Activated T-helper 2 cell treated with anti-CD3 and anti-CD28 coated beads, Interferon-gamma antibody, Interleukin-2, Interleukin-4, amounts not matched to agents 10 μg/mL and 5 μg/mL and 100 μg/mL, durations not matched to agents 14 hours and 24 hours and 36 hours (primary cell): ENCODE data around the gene NBEA. TPM values are rescaled to one million over a fixed set of nuclear protein-coding genes. Genes with fewer than 3 reads are reported as not detected.

Experiments
- DNase-seq: peaks from one replicate; pipeline ENCODE4 v3.0.0; 2021; ENCODE audit warnings: low spot score
- H3K27ac Mint-ChIP-seq: one replicate; pipeline ENCODE4 v1.8.0; 2021; ENCODE audit warnings: mixed read lengths
- H3K27me3 Mint-ChIP-seq: one replicate; pipeline ENCODE4 v1.8.0; 2021; ENCODE audit warnings: low read depth, mixed read lengths
- H3K36me3 Mint-ChIP-seq: one replicate; pipeline ENCODE4 v1.8.0; 2021; ENCODE audit warnings: low read depth, mixed read lengths
- H3K4me1 Mint-ChIP-seq: one replicate; pipeline ENCODE4 v1.8.0; 2021; ENCODE audit warnings: low read depth, mixed read lengths
- H3K4me3 Mint-ChIP-seq: one replicate; pipeline ENCODE4 v1.8.0; 2021; ENCODE audit warnings: low read depth, mild to moderate bottlenecking, moderate library complexity, mixed read lengths
- H3K9me3 Mint-ChIP-seq: one replicate; pipeline ENCODE4 v1.8.0; 2021; ENCODE audit warnings: mixed read lengths
- intact Hi-C: fragments of 100-400 bp; cut with micrococcal nuclease; formaldehyde crosslinking; loops from one replicate; pipeline ENCODE4 v1.15.1; 2023
- total RNA-seq: library from RNA; stranded (reverse); gene quantifications from 2 replicates; pipeline ENCODE4 v1.2.3, GENCODE V29; 2022

NBEA gene
- total RNA-seq, 1 donor from 2014 or later = 0.14 TPM

DNA sequence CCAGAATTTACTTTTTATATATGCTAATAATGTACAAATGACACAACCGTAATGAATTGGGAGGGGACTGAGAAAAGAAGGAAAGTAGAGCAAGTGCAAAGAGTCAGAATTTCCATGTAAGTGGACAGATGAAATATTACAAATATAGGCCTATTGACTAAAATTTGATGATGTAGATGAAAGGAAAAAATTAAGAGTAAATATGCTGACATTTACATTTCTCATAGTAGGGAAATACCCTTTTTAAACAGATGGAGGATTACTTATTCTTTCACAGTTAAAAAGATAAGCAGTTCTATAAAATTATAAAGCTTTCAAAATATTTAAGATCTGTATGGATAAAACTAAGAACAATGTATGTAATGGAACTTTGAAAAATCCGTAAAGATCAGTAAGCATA lies 185.4 kb downstream of the NBEA start:
- no peak for DNase-seq
- H3K9me3 Mint-ChIP-seq = no peaks in the 10 kb centered on the region
- no peaks in the 10 kb centered on the region for H3K4me1 Mint-ChIP-seq
- peaks cover 2% of the 10 kb centered on the region for H3K27me3 Mint-ChIP-seq
- no peaks in the 10 kb centered on the region for H3K36me3 Mint-ChIP-seq
- intact Hi-C loops = no loop called here
- no peak overlapping the region for H3K4me3 Mint-ChIP-seq
- H3K27ac Mint-ChIP-seq = no peak overlapping the region

GRCh38 chr13:35129500-35129899 lies 187.4 kb downstream of the NBEA start:
- no peaks in the 10 kb centered on the region for H3K36me3 Mint-ChIP-seq
- H3K27me3 Mint-ChIP-seq = peaks cover 2% of the 10 kb centered on the region
- no peak for DNase-seq
- no peaks in the 10 kb centered on the region for H3K9me3 Mint-ChIP-seq
- H3K27ac Mint-ChIP-seq = no peak overlapping the region
- no peak overlapping the region for H3K4me3 Mint-ChIP-seq
- no peaks in the 10 kb centered on the region for H3K4me1 Mint-ChIP-seq
- intact Hi-C loops = no loop called here

DNA sequence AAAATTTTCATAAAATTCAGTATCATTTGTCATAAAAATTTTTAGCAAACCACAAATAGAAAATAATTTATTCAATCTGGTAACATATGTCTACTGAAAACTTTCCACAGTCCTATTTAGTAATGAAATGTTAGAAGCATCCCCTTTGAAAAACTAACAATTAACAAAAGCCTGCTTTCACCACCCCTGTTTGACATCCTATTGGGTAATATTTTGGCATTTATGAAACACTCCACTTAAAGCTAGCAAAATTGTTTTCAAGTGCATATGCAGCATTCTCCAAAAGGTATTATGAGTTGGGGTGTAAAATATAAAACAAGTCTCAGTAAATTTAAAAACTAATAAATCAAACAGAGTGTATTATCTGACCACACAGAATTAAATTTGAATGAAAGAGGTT lies 189.4 kb downstream of the NBEA start:
- DNase-seq = no peak
- H3K4me1 Mint-ChIP-seq = peaks cover 6% of the 10 kb centered on the region
- intact Hi-C loops = no loop called here
- no peak overlapping the region for H3K27ac Mint-ChIP-seq
- peaks cover 2% of the 10 kb centered on the region for H3K27me3 Mint-ChIP-seq
- no peaks in the 10 kb centered on the region for H3K36me3 Mint-ChIP-seq
- H3K4me3 Mint-ChIP-seq = no peak overlapping the region
- no peaks in the 10 kb centered on the region for H3K9me3 Mint-ChIP-seq

GRCh38 chr13:35136585-35136984 lies 194.5 kb downstream of the NBEA start:
- H3K4me1 Mint-ChIP-seq = peaks cover 22% of the 10 kb centered on the region
- no peaks in the 10 kb centered on the region for H3K27me3 Mint-ChIP-seq
- intact Hi-C loops = no loop called here
- no peaks in the 10 kb centered on the region for H3K9me3 Mint-ChIP-seq
- H3K36me3 Mint-ChIP-seq = no peaks in the 10 kb centered on the region
- H3K4me3 Mint-ChIP-seq = no peak overlapping the region
- no peak for DNase-seq
- no peak overlapping the region for H3K27ac Mint-ChIP-seq

DNA sequence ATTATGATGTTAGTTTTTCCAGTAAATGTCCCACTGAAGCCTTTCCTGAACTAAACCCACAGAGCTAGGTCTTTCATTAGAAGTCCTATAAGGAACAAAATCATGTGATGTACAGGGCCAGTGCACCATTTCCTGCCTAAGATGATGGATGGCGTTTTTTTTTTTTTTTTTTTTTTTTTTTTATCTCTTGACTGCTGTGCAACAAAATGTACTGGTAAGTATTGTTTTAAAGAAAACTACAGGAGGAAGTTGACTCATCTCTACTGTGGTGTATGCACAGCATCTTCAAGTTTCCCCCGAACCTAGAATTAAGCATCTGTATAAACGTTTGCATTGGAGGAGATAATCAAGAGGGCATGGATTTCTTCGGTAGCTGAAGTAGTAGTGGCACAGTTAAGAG lies 197.5 kb downstream of the NBEA start:
- Mint-ChIP-seq H3K27me3 (no peaks in the 10 kb centered on the region), H3K36me3 (no peaks in the 10 kb centered on the region), H3K9me3 (no peaks in the 10 kb centered on the region), H3K4me1 (peaks cover 25% of the 10 kb centered on the region), H3K4me3 (no peak overlapping the region), H3K27ac (peak overlapping the region; percentile 51)
- no peak for DNase-seq
- intact Hi-C loops = no loop called here

DNA sequence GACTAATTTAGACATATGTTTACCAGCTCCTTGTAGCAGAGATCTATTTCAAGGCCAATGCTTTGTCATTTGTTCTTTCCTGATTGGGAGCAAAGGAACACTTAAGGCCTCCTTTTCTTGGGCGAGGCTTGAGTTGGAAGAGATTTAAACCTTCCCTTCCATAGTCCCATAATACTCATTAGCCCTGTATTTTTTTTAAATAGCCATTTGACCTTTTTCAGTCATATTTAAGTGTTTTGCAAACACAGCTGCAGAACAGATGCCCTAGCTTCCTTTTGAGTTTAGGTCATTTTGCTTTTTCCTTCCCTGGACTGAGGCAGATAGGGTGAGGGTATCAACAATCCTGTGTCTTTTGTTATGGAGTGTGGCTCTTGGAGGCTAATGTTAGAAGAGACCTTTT lies 198.3 kb downstream of the NBEA start:
- no peaks in the 10 kb centered on the region for H3K9me3 Mint-ChIP-seq
- intact Hi-C loops = no loop called here
- H3K4me1 Mint-ChIP-seq = peaks cover 25% of the 10 kb centered on the region
- DNase-seq = no peak
- H3K4me3 Mint-ChIP-seq = no peak overlapping the region
- H3K36me3 Mint-ChIP-seq = no peaks in the 10 kb centered on the region
- no peak overlapping the region for H3K27ac Mint-ChIP-seq
- H3K27me3 Mint-ChIP-seq = no peaks in the 10 kb centered on the region

- peaks cover 25% of the 10 kb centered on the region for H3K4me1 Mint-ChIP-seq
- H3K4me3 Mint-ChIP-seq = no peak overlapping the region
- no peaks in the 10 kb centered on the region for H3K36me3 Mint-ChIP-seq
- H3K27ac Mint-ChIP-seq = no peak overlapping the region
- H3K27me3 Mint-ChIP-seq = no peaks in the 10 kb centered on the region
- no peak for DNase-seq
- H3K9me3 Mint-ChIP-seq = no peaks in the 10 kb centered on the region
- intact Hi-C loops = no loop called here
These were observed 198.8 kb downstream of the NBEA start for GRCh38 chr13:35140831-35141230.

DNA sequence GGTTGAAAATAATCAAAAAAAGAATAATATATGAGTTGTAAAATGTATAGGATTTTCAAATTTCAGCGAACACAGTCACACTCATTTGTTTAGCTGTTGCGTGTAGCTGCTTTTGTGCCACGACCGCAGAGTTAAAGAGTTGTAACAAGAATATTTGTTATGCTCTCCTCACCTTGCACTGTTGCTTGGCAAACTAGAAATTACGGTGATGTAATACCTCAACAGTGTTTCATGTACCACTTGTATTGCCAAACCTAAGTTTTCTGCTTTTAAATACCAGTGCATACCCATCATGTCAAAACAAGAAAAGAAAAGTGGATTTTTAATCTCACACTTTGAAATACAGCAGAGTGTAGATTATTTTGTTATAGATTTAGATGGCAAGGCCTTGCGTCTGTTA lies 201.1 kb downstream of the NBEA start:
- DNase-seq = no peak
- H3K27ac Mint-ChIP-seq = no peak overlapping the region
- intact Hi-C loops = no loop called here
- no peaks in the 10 kb centered on the region for H3K36me3 Mint-ChIP-seq
- no peaks in the 10 kb centered on the region for H3K9me3 Mint-ChIP-seq
- no peak overlapping the region for H3K4me3 Mint-ChIP-seq
- H3K27me3 Mint-ChIP-seq = no peaks in the 10 kb centered on the region
- H3K4me1 Mint-ChIP-seq = peaks cover 15% of the 10 kb centered on the region

DNA sequence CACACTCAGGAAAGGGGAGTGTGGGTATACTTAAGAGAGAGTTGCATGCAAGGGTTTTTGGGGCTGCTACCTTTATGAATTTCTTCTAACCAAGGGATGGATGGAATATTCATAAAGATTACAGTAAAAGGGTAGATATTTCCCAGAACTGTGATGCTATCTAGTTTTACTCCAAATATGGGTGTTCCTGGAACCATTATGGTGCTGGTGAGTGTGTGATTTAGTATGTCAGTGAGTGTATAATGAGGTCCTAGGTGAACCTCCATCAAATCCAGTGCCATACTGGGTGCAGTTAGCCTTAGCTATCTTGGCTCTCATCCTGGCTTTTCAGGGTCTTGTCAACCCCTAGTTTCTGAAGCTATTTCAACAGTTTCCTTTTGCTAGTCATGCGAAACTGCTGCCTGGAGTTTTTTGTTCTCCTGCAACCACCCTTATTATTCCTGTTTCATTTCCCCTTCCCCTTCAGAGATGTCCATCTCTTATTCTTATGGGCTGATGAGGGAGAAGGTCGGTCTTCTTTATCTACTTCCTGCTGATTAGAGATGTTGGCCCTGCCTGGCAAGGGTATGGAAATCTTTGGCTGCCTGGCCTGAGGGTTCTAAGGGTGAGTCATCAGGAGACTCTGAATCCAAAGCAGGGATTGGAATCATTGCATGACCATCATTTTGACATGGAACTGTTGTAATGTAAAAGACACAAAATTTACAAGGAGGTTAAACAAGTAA lies 202.3 kb downstream of the NBEA start:
- H3K27me3 Mint-ChIP-seq = no peaks in the 10 kb centered on the region
- peaks cover 13% of the 10 kb centered on the region for H3K4me1 Mint-ChIP-seq
- H3K27ac Mint-ChIP-seq = no peak overlapping the region
- no peak for DNase-seq
- intact Hi-C loops = no loop called here
- H3K36me3 Mint-ChIP-seq = no peaks in the 10 kb centered on the region
- H3K4me3 Mint-ChIP-seq = no peak overlapping the region
- H3K9me3 Mint-ChIP-seq = no peaks in the 10 kb centered on the region

DNA sequence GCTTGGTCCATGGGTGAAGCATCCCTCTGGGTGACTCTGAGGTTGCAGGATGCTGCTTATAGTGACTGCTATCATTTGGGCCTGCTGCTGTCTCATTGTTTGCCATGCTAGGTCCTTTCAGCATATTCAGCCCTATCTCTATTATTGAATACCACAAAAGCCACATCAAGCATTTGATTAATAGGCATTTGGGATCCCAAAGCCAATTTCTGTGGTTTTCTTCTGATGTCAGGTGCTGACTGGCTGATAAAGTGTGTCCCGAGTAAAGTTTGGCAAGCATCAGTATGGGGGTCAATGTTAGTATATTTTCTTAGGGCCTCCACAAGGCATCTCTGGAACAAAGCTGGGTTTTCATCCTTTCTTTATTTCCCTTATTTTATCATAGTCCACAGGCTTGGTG lies 204.6 kb downstream of the NBEA start:
- H3K36me3 Mint-ChIP-seq = no peaks in the 10 kb centered on the region
- intact Hi-C loops = no loop called here
- no peak overlapping the region for H3K27ac Mint-ChIP-seq
- H3K4me3 Mint-ChIP-seq = no peak overlapping the region
- peaks cover 3% of the 10 kb centered on the region for H3K4me1 Mint-ChIP-seq
- DNase-seq = no peak
- H3K27me3 Mint-ChIP-seq = no peaks in the 10 kb centered on the region
- H3K9me3 Mint-ChIP-seq = no peaks in the 10 kb centered on the region

GRCh38 chr13:35157143-35157755 lies 215.2 kb downstream of the NBEA start:
- no peak overlapping the region for H3K27ac Mint-ChIP-seq
- no peaks in the 10 kb centered on the region for H3K36me3 Mint-ChIP-seq
- no peaks in the 10 kb centered on the region for H3K27me3 Mint-ChIP-seq
- intact Hi-C loops = loop anchor here (5.0 kb wide), 3 partner anchors 215 to 1225 kb away; partner anchors contain the start of gene NBEA
- H3K9me3 Mint-ChIP-seq = no peaks in the 10 kb centered on the region
- H3K4me3 Mint-ChIP-seq = no peak overlapping the region
- peaks cover 11% of the 10 kb centered on the region for H3K4me1 Mint-ChIP-seq
- DNase-seq = peak; percentile 10

- no peak for DNase-seq
- H3K4me3 Mint-ChIP-seq = no peak overlapping the region
- no peak overlapping the region for H3K27ac Mint-ChIP-seq
- no peaks in the 10 kb centered on the region for H3K36me3 Mint-ChIP-seq
- H3K27me3 Mint-ChIP-seq = no peaks in the 10 kb centered on the region
- intact Hi-C loops = loop anchor here (5.0 kb wide), 3 partner anchors 217 to 1227 kb away; partner anchors contain the start of gene NBEA
- peaks cover 15% of the 10 kb centered on the region for H3K4me1 Mint-ChIP-seq
- H3K9me3 Mint-ChIP-seq = no peaks in the 10 kb centered on the region
These were observed 217.0 kb downstream of the NBEA start for GRCh38 chr13:35159041-35159440.

DNA sequence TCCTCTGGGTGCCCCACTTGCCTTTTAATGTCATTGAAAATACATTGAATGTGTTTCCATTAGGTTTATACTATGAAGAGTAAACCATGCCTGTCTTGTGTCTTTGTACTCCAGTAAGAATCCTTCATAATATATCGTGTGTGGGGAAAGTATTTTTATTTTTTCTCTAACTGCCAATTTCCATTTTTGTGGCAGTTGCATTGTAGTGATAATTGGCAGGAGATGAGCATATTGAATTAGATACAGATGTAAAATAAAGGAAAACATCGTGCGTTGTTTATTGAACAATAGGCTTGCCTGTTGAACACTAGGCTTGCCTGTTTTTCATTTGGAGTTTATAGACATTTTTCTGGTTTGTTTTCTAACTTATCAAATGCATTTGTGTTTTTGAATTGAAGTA lies 218.8 kb downstream of the NBEA start:
- intact Hi-C loops = loop anchor here (5.0 to 10.0 kb wide), 3 partner anchors 1006 to 1619 kb away; no protein-coding TSS in a partner anchor
- H3K9me3 Mint-ChIP-seq = no peaks in the 10 kb centered on the region

More for the DNA sequence above, 218.8 kb downstream of the NBEA start:
- Mint-ChIP-seq H3K27me3 (no peaks in the 10 kb centered on the region), H3K36me3 (no peaks in the 10 kb centered on the region), H3K4me1 (peaks cover 15% of the 10 kb centered on the region), H3K4me3 (no peak overlapping the region), H3K27ac (no peak overlapping the region)
- DNase-seq = no peak
